Lower lobe of right lung (tissue), 2 donors: ENCODE results near the gene FGD3. TPM values are rescaled to one million over a fixed set of nuclear protein-coding genes. Genes with fewer than 3 reads are reported as not detected.
"Not testable (repeated sequence)": the region's sequence is repeated elsewhere in the genome, so short reads cannot be mapped to it uniquely, and the experiment has no call there.

Experiments used
- ATAC-seq, 2 donors: fragments of 200-7000 bp; cut with Tn5 transposase; one replicate each; pipeline ENCODE4 v1.9.1; 2020 to 2022; ENCODE audit warnings: mild to moderate bottlenecking in 2 of 2, moderate library complexity in 2 of 2
- DNase-seq: peaks from one replicate; pipeline ENCODE4 v3.0.0-alpha.2; 2020
- H3K27ac ChIP-seq: fragments of 200-600 bp; one replicate; pipeline ENCODE4 v1.8.0; 2022
- H3K27me3 ChIP-seq: fragments of 200-600 bp; one replicate; pipeline ENCODE4 v1.8.0; 2022; ENCODE audit warnings: low read depth
- H3K36me3 ChIP-seq: fragments of 200-600 bp; one replicate; pipeline ENCODE4 v1.8.0; 2022; ENCODE audit warnings: mild to moderate bottlenecking
- H3K4me1 ChIP-seq: fragments of 200-600 bp; one replicate; pipeline ENCODE4 v1.8.0; 2022
- H3K4me3 ChIP-seq: fragments of 200-600 bp; one replicate; pipeline ENCODE4 v1.8.0; 2022; ENCODE audit warnings: mild to moderate bottlenecking
- H3K9me3 ChIP-seq: fragments of 200-600 bp; one replicate; pipeline ENCODE4 v1.8.0; 2022
- CTCF ChIP-seq: fragments of 200-600 bp; IDR thresholded peaks from one replicate; pipeline ENCODE4 v1.8.0; 2022; ENCODE audit warnings: antibody characterized with exemption, mild to moderate bottlenecking
- intact Hi-C: fragments of 100-400 bp; cut with DNase I; formaldehyde crosslinking; loops from one replicate; pipeline ENCODE4 v1.11.0; 2022
- total RNA-seq: library from RNA; stranded (reverse); fragmentation: NEBNext Ultra II Directional; extraction: Animal tissue kit (Norgen Biotek cat#: 25700); gene quantifications from one replicate; pipeline ENCODE4 v1.2.1, GENCODE V29; 2021
- donor health status: DM: no; HTN: yes; CAD: no; lungs with severe emphysema.

Gene FGD3
- total RNA-seq, 1 donor from 2014 or later: 23.9 TPM

GRCh38 chr9:93011114-93011513, 63.8 kb downstream of the FGD3 start:
- peaks cover 73% of the 10 kb centered on the region for H3K36me3 ChIP-seq
- TF ChIP-seq CTCF: no peak
- intact Hi-C loops: no loop called here
- no peak for ATAC-seq
- H3K9me3 ChIP-seq: no peaks in the 10 kb centered on the region
- no peak overlapping the region for H3K27ac ChIP-seq
- no peak for DNase-seq
- H3K4me3 ChIP-seq: no peak overlapping the region
- H3K27me3 ChIP-seq: no peaks in the 10 kb centered on the region
- H3K4me1 ChIP-seq: no peaks in the 10 kb centered on the region

- Histone ChIP-seq H3K4me1 (no peaks in the 10 kb centered on the region), H3K27me3 (no peaks in the 10 kb centered on the region), H3K4me3 (no peak overlapping the region), H3K9me3 (no peaks in the 10 kb centered on the region), H3K36me3 (peaks cover 72% of the 10 kb centered on the region), H3K27ac (no peak overlapping the region)
- intact Hi-C loops: no loop called here
- DNase-seq (no peak), ATAC-seq (no peak)
- TF ChIP-seq CTCF: no peak
These were observed 65.9 kb downstream of the FGD3 start for GRCh38 chr9:93012963-93013855.

DNA sequence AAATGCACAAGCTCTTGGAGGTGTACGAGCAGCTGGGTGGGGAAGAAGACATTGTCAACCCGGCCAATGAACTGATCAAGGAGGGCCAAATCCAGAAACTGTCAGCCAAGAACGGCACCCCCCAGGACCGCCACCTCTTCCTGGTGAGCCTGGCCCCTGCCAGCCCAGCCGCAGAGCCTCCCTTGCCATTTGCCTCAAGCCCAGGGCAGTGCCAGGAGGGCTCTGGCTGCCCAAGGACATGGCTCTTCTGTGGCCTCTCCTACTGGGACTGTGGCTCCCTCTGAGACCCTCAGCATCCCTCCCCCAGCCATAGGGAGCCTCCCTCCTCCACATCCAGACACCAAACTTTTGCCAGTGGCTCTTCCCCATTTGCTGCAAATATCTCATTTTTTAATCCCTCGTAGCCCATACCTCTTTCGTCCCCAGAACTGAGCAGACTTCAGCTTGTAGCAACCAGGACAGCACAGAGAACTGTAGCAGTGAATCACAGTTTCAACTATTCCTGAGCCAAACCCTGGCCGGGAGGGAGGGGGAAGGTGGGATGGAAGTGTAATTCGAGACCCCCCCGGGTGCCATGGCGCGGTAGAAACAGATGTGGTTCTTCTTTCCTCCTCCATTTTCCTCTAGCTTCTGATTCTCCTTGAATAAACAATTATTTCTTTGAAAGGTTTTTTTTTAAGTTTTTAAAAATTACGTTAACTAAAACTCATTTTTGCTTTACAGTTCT, 66.7 kb downstream of the FGD3 start:
- H3K4me3 ChIP-seq: no peak overlapping the region
- H3K9me3 ChIP-seq: no peaks in the 10 kb centered on the region
- peaks cover 75% of the 10 kb centered on the region for H3K36me3 ChIP-seq
- DNase-seq: no peak
- intact Hi-C loops: no loop called here
- ATAC-seq: no peak
- TF ChIP-seq CTCF: no peak
- H3K27me3 ChIP-seq: no peaks in the 10 kb centered on the region
- no peaks in the 10 kb centered on the region for H3K4me1 ChIP-seq
- no peak overlapping the region for H3K27ac ChIP-seq

DNA sequence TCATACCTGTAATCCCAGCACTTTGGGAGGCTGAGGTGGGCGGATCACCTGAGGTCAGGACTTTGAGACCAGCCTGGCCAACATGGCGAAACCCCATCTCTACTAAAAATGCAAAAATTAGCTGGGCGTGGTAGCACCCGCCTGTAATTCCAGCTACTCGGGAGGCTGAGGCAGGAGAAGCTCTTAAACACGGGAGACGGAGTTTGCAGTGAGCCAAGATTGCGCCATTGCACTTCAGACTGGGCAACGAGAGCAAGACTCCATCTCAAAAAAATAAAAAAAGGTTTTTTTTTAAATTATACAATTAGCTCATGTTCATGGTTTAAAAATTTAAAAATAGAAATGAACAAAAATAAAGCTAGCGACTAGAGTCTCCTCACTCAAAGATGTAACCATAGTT, 67.9 kb downstream of the FGD3 start:
- peak; percentile 47 for DNase-seq

GRCh38 chr9:93017621-93018020, 70.3 kb downstream of the FGD3 start:
- Histone ChIP-seq H3K4me1 (no peaks in the 10 kb centered on the region), H3K36me3 (peaks cover 89% of the 10 kb centered on the region), H3K4me3 (no peak overlapping the region), H3K27me3 (no peaks in the 10 kb centered on the region), H3K9me3 (no peaks in the 10 kb centered on the region), H3K27ac (no peak overlapping the region)
- TF ChIP-seq CTCF: no peak
- intact Hi-C loops: no loop called here
- no peak for DNase-seq
- no peak for ATAC-seq

More for the DNA sequence above, 67.9 kb downstream of the FGD3 start:
- H3K4me1 ChIP-seq, intact Hi-C loops, ATAC-seq, H3K27me3 ChIP-seq, H3K27ac ChIP-seq, H3K4me3 ChIP-seq, H3K9me3 ChIP-seq: not testable (repeated sequence)
- H3K36me3 ChIP-seq: peaks cover 75% of the 10 kb centered on the region

GRCh38 chr9:93020151-93020550, 72.8 kb downstream of the FGD3 start:
- Histone ChIP-seq H3K36me3 (peaks cover 80% of the 10 kb centered on the region), H3K27ac (no peak overlapping the region), H3K4me3 (no peak overlapping the region), H3K27me3 (no peaks in the 10 kb centered on the region), H3K4me1 (no peaks in the 10 kb centered on the region), H3K9me3 (no peaks in the 10 kb centered on the region)
- no peak for TF ChIP-seq CTCF
- DNase-seq: no peak
- intact Hi-C loops: no loop called here
- no peak for ATAC-seq
